ENCODE data around the gene CMTM8. TPM values are rescaled to one million over a fixed set of nuclear protein-coding genes. Genes with fewer than 3 reads are reported as not detected.

Gene CMTM8
- total RNA-seq, 4 donors from 2014 or later = 4.8 to 18.3 (median 5.2) TPM

- ATAC-seq (ENCODE audit: low FRiP score) (no peak), DNase-seq (ENCODE audit: low spot score) (no peak)
- no peak for TF ChIP-seq CTCF (IDR thresholded peaks at IDR 0.05)
Measured at GRCh38 chr3:32412887-32413286, 174.4 kb downstream of the CMTM8 start.

- DNase-seq (ENCODE audit: low spot score) (no peak), ATAC-seq (ENCODE audit: low FRiP score) (no peak)
- no peak for TF ChIP-seq CTCF (IDR thresholded peaks at IDR 0.05)
Measured at GRCh38 chr3:32413845-32414521, 175.5 kb downstream of the CMTM8 start.

GRCh38 chr3:32414522-32415202 is 176.2 kb downstream of the CMTM8 start:
- TF ChIP-seq CTCF (IDR thresholded peaks at IDR 0.05) = no peak
- no peak for DNase-seq (ENCODE audit: low spot score)
- peak; percentile 51 for ATAC-seq (ENCODE audit: low FRiP score)

GRCh38 chr3:32419742-32420125 is 181.3 kb downstream of the CMTM8 start:
- no peak for ATAC-seq (ENCODE audit: low FRiP score)
- no peak for TF ChIP-seq CTCF (IDR thresholded peaks at IDR 0.05)
- DNase-seq (ENCODE audit: low spot score) = no peak

Small RNA genes within 50 kb of the gene (small RNA-seq; reads per million reads assigned to genes)
- not detected for gene AC097639.2

Other genes starting within 250 kb of the CMTM8 start
- 100 to 1,000 TPM in 3 of 4 donors, 10 to 100 TPM in 1; 54.8 to 114 (median 107) TPM for gene GPD1L, start 132.1 kb upstream of the CMTM8 start, total RNA-seq
- gene CMTM7, start 153.2 kb downstream of the CMTM8 start, total RNA-seq = 10 to 100 TPM; 18.0 to 34.7 (median 31.3) TPM

Data from omental fat pad (tissue), 4 donors.